GM19324 (cell line): Measurements from ENCODE around the gene NOXRED1.
"Not testable (repeated sequence)": the region's sequence is repeated elsewhere in the genome, so short reads cannot be mapped to it uniquely, and the experiment has no call there.

ENCODE experiments used
- ATAC-seq: cut with Tn5 transposase; IDR thresholded peaks from one replicate; pipeline ENCODE4 v1.9.1; 2021; ENCODE audit warnings: mild to moderate bottlenecking, moderate library complexity; ENCODE audit not compliant: unreplicated experiment, low FRiP score

Gene NOXRED1

DNA sequence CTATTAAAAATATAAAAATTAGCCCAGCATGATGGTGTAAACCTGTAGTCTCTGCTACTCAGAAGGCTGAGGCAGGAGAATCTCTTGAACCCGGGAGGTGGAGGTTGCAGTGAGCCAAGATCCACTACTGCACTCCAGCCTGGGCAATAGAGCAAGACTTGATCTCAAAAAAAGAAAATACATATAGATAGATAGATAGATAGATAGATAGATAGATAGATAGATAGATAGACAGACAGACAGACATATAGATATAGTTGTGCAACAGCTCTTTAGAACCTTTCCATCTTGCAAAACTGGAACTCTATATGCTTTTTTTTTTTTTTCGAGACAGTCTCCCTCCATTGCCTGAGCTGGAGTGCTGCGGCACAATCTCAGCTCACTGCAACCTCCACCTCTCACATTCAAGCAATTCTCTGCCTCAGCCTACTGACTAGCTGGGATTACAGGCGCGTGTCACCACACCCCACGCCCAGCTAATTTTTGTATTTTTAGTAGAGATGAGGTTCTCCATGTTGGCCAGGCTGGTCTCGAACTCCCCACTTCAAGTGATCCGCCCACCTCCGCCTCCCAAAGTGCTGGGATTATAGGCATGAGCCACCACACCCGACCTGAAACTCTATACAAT lies 7.8 kb downstream of the NOXRED1 start:
- not testable (repeated sequence) for ATAC-seq

DNA sequence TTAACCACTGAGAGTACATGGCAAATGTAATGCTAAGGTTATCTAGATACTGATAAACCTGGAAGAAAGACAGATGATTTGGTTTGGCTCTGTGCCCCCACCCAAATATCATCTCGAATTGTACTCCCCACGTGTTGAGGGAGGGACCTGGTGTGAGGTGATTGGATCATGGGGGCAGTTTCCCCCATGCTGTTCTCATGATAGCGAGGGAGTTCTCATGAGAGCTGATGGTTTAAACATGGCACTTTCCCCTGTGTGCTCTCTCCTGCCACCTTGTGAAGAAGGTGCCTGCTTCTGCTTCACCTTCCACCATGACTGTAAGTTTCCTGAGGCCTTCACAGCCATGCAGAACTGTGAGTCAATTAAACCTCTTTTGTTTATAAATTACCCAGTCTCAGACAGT lies 14.2 kb downstream of the NOXRED1 start:
- no peak for ATAC-seq

DNA sequence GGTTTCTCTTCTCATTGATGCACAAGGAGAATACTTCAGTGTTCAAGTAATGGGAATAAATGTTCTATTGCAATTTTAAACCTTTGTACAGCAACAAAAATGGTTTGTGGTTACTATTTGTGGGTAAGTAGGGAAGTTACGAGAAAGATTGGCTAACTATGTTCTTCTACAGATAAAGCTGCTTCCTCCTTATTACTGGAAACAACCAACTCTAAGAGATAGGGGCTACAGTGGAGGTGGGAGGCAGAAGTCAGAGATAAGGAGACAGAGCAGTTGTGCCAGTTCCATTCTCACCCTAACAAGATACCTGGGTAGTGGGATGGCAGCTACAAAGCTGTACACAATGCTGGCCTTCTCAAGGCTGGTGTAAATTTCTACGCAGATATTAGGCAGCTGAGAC lies 16.2 kb downstream of the NOXRED1 start:
- ATAC-seq: no peak

DNA sequence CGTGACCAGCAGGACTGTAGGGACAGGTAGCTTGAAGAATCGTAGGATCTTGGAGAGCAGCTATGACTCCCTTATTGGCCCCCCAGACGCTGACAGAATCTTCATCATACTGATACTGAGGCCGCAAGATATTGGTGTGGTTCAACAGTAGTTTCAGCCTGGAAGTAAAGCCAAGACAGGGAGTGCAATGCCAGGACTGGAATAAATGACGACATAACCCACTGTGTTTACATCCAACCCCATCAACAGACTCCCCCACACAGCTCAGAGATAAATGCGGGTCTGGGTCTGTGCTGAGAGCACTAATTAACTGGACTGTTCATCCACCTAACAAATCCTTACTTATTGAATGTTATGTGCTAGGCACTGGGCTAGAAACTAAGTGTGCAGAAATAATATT lies 16.6 kb downstream of the NOXRED1 start:
- ATAC-seq: no peak

DNA sequence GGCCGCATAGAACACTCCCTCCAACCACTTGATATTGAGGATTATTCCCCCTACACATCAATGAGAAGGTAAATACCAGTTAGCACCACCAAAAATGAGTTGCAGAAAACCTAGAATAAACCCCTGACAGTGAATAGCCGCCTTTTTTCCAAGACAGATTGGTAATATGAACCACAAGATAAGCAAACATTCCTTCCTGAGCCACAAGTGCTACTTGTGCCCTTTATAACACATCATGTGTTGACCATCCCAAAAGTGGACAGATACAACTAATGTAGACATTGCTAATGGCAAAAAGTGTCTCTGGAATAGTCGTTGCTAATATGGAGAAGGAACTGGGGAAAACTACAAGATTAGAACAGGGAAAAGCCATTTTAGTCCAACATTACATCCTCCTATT lies 17.2 kb downstream of the NOXRED1 start:
- no peak for ATAC-seq

DNA sequence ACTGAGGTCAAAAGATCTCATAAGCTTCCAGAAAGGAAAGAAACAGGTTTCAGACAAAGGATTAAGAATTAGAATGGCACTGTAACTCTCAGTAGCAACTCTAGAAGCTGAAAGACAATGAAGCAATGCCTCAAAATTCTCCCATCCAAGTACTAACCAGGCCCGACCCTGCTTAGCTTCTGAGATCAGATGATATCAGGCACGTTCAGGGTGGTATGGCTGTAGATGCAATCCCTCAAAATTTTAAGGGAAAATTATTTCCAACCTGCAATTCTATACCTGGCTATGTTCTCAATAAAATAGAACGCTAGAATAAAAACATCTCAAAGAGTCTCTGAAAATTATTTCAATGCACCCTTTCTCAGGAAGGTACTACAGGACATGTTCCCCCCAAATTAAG lies 19.6 kb downstream of the NOXRED1 start:
- no peak for ATAC-seq

DNA sequence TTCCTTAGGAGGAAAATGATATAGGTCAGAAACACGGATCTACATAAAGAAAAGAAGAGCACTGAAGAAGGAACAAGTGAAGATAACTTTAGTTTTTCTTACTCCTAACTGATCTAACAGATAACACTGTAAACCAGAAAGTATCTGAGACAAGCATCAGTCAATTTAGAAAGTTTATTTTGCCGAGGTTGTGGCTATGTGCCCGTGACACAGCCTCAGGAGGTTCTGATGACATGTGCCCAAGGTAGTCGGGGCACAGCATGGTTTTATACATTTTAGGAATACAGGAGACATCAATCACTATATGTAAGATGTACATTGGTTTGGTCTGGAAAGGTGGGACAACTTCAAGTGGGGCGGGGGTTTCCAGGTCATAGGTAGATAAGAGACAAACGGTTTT lies 23.1 kb downstream of the NOXRED1 start:
- ATAC-seq: no peak

DNA sequence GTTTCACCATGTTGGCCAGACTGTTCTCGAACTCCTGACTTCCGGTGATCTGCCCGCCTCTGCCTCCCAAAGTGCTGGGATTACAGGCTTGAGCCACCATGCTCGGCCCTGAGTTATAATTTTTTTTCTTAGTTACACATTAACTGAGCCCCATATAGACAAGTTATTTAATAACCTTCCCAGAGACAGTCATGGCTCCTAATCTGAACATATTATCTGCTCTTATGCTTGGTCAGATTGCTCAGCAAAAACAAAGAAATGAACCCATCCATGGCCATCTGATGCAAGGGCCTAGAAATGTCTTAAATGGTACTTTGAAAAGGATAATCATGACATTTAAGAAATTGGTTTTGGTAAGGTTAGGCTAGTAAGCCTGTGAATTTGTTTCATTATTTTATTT lies 33.1 kb downstream of the NOXRED1 start:
- no peak for ATAC-seq

DNA sequence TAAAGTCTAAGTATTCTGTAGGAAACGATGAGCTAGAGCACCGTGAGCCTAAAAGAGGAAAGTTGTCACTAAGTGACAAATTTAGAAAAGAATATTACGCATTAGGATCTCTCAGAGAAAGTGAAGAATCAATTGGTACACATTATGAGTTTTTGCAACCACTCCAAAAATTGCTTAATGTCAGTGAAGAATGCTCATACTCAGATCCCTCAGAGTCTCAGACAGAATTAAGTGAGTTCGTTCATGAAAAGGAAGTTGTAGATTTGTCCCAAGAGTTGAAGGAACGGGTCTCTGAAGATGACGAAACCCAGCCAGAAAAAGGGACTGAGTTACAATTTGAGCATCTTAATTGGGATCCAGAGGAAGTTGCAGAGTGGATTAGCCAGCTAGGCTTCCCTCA lies 44.6 kb downstream of the NOXRED1 start:
- no peak for ATAC-seq

DNA sequence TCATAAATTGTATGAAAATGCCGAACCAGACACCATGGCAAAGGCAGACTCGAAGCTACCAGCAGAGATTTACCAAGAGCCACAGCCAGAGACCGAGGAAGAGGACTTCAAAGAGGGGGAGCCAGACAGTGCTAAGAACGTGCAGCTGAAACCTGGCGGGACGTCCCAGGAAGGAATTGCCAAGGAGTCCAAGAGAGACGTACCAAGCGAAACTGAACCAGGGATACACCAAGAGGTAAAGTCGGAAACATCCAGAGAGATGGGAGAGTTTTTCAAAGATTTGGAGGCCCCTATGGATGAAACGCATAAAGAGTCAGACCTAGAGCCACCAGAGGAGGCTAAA lies 45.9 kb downstream of the NOXRED1 start:
- ATAC-seq: no peak

DNA sequence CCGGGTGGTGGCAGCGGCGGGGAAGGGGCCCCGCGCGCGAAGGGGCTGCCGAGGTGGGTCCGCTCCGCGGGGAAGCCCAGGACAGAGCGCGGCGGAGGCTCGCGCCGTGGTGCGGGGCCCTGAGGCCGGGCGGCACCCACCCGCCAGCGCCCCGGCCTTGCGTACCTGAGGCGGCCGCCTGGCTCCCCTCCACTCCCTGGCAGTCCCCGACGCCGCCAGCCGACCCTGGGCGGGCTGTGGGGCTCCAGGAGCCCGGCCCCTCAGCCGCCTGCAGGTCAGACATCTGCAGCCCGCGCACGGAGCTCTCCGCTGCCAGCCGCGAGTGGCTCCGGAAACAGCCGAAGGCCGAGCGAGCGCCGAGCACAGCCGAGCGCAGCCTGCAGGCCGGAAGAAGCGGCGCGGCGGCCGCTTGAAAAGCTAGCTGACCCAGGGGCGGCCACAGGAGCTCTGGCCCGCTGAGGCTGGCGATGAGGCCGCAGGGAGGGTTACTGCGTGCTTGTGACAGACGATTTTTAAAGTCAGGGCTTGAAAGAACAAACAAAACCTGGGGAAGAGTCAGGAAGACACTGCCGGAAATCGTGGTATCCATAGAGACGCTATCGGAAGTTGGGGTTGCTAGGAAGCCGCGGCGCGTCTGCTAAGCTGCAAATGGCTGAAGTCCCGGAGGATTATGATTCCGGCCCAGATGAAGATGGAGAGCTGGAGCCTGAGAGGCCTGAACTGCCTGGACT lies 46.4 kb downstream of the NOXRED1 start, which contains the start of the genes SAMD15 and TMED8:
Gene SAMD15, plus strand, starts transcription at position 609 of the 731 bp plus-strand sequence. Its CDS starts 40 bp downstream, at position 649.
Gene TMED8, minus strand, starts transcription at position 324 of the 731 bp plus-strand sequence. Its CDS starts 41 bp downstream, at position 283.
- peak; percentile 91 for ATAC-seq

DNA sequence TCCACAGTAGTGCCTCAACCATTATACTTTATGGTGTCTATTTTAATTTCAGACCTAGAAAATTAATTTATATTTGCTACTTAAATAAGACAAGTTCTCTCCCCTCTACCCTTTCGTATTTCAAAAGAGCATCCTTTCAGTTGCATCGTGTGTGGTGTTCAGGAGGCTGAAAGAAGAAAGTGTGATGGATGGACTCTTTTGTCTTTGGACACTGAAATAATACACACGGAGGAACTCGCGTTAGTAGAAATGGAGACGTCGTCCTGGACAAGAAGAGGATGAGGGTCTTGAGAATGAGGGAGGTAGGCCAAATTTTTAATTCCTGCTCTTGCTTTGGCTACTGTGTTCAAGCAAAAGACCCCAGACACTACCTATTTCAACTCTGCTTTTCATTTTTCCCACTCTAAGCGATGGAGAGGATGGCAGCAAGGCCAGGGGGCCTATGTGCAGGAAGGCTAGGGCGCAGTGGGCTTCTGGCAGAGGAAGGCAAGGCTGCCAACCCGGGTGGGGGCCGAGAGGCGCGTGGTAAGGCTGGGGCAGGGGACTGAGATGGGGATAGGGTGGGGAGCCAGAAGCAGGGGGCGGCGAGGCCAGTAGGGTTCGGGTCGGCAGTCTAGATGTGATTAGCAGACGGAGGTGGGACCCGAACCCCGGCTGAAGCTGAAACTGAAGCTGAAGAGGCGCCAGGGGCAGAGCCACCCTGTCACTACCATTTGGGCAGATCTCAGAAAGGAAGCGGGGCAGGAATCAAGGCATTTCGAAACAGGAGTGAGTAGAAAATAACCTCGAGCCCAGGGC lies 47.2 kb downstream of the NOXRED1 start:
- peak; percentile 20 for ATAC-seq

DNA sequence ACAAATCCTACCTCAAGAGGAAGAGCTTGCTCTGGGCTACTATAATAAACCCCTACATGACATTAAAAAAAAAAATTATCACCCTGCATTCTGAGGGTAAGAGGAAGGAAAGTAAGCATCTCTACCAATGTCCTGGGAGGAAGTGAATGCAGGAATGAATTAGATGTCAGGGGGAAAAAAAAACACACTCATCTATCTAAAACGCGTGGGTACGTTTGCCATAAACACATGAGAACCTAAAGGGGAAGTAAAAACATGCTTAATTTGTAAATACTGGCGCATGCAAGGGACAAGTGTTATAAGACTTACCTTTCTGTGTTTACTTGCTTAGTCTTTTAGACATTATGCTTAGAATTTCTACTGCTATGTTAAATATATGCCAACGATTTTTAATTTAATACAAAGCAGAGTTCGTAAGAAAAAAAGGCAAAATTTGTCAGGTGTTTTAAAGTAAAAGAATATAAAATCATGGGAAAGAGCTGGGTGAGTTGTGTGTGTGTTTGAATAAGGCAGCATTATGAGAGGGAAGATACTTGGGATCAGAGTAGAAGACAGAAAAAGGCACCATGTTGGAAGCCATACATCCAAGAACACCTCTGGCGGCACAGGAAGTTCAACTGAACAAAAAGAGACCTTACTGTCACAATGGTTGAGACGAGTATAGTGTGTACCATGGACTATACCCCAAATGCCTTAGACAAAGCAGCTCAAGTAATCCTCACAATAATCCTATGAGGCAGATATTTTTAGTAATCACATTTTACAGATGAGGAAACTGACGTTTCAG lies 48.0 kb downstream of the NOXRED1 start:
- ATAC-seq: no peak

DNA sequence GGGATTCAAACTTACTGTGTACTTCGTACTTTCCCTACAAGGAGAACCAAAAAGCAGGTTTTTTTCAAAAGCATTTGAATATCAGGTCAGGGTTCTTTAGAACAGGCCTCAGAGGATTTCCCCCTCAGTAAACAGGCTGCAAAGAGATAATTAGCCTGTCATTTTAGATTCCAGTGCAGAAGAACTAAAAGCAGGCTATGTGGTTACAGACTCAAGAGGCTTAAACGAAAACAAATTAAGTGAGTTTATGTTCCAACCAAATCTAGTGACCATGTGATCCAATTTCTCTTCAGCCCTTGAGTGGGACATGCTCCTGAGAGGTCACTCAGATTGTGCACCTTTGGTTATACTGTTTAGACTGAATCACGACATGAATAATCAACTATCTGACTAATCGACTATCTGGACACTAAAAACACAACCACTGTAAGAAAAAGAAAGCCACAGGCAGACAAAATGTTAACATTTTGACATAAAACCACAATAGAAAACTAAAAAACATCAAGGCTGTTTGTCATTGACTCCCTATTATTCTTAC lies 51.0 kb downstream of the NOXRED1 start:
- ATAC-seq: no peak

DNA sequence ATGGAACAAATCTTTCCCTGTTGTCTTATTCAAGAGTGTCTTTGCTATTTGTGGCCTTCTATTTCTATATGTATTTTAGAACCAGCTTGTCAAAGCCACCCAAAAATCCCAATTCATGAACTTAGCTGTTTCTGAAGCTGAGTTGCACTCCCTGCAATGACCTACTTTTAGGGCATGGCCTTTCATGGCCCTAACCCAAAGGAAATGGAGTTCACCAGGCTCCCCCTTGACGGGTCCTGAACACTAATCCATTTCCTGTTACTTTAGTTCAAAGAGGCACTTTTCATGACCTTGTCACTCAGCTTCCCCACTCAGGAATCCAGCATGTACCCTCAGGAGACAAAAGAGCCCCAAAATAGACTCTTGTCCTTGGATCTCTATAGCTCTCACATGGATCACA lies 54.0 kb downstream of the NOXRED1 start:
- ATAC-seq: no peak

DNA sequence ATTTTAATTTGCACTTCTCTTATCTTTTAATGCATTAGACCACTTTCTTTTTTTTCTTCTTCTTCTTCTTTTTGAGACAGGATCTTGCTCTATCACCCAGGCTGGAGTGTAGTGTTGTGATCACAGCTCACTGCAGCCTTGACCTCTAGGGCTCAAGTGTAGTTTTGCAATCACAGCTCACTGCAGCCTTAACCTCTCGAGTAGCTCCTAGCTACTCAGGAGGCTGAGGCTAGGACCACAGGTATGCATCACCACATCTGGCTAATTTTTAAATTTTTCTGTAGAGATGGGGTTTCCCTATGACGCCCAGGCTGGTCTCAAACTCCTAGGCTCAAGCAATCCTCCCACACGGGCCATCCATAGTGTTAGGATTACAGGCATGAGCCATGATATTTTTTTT lies 59.2 kb downstream of the NOXRED1 start:
- ATAC-seq: no peak

DNA sequence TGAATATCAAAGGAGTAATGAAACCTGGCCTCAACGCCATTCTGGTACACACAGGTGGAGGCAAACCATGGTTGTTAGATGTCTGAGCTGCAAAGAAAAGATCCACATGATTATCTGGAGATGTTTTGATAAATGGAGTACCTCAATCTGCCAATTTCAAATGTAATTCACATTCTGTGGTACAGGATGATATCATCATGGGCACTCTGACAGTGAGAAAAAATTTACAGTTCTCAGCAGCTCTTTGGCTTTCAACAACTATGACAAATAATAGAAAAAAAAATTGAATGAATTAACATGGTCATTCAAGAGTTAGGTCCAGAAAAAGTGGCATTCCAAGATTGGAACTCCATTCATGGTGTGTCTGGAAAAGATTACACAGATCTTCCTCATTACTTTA lies 63.7 kb downstream of the NOXRED1 start:
- ATAC-seq: no peak

DNA sequence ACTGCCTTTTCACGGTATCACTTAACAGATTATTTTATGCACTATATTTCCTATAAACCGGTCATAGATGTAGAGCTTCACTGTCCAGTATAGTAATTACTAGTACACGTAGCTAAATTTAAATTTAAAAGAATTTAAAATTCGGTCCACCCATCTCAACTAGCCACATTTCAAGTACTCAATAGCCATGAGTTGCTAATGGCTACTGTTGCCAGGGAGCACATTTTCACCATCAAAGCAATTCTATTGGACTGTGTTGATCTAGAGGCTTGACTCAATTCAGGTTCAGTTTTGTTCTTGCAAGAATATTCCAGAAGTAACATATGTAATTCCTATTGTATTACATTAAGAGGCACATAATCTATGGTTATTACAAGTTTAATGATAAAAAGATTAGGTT lies 66.4 kb downstream of the NOXRED1 start:
- ATAC-seq: no peak

DNA sequence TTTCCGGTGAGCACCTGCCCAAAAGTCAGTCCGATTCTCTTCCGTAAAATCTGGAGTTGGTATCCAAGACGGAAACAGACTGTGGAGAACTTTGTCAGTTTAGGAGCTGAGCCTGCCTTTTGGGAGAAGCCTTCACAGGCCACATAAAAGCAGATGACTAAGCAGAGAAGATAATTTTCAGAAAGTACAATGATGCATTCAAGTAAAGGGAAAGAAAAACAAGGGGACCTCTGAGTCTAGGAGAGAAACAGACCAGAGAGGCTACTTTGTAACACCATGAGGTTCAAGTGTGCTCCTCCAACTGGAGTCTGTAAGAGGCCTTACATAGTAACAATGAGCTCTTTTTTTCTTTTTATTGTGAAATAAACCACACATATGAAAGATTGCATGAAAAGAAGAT lies 67.5 kb downstream of the NOXRED1 start:
- ATAC-seq: no peak

DNA sequence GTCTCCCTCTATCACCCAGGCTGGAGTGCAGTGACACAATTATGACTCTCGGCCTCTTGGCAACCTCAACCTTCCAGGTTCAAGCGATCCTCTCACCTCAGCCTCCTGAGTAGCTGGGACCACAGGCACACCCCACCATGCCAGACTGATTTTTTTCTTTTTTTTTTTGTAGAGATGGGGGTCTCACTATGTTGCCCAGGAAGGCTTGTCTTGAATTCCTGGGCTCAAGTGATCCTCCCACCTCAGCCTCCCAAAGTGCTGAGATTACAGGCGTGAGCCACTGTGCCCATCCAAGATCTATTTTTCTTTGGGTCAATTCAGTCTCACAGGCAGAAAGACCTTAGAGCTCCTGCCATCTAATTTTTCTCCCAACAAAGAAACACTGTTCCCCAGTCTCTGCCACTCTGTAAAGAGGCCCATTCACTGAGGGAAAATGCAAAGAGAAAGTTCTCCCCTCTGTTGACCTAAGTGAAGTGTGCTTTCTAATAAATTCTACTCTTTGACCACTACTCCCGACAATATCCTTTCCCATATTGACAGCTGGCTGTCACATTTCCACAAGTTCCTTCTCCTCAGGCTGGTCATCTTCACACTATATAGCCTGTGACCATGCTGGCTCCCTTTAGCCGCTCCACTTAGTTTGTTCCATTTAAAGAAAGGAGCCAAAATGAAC lies 69.7 kb downstream of the NOXRED1 start:
- ATAC-seq: no peak
